Bone marrow (tissue), 2 donors: ENCODE results near the gene PMEPA1.

ENCODE experiments used
- DNase-seq, 2 donors: peaks; one replicate each; lab custom pipeline; 2025; lab: John Stamatoyannopoulos, UW

The PMEPA1 gene

DNA sequence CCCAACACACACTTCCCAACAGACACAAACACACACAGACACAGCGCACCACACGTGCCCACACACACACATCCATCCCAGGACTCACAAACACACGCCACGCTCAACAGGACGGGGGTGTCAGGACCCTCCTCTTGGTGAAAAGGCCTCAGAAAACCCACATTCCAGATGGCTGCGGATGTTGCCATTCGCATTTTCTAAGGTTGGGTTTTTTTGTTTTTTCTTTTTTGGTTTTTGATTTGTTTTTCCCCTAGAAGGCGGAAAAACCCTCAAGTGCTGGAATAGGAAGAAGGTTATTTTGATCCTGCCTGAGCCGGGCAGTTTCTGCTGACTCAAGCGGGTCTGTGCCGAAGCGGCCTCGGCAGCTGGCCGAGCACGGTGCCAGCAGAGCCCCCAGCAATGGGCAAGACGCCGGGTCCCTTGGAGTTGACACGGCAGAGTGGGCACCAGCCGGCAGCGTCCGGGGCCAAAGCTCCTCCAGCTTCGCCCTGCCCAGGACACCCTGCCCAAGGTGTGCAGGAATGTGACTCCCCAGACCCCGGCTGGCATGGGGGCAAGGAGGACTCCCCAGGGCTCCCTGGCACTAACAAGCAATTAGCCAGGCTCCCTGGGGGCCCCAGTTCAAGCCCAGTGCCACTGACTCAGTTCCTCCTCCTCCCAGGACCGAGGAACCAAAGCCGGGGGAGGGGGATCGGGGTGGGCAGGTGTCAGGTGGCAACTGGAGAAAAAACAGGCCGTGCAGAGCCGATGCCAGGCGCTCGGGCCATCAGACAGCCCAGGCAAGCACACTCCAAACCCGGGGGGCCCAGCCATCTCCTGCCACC lies 48.7 kb downstream of the PMEPA1 start:
- no peak for DNase-seq

DNA sequence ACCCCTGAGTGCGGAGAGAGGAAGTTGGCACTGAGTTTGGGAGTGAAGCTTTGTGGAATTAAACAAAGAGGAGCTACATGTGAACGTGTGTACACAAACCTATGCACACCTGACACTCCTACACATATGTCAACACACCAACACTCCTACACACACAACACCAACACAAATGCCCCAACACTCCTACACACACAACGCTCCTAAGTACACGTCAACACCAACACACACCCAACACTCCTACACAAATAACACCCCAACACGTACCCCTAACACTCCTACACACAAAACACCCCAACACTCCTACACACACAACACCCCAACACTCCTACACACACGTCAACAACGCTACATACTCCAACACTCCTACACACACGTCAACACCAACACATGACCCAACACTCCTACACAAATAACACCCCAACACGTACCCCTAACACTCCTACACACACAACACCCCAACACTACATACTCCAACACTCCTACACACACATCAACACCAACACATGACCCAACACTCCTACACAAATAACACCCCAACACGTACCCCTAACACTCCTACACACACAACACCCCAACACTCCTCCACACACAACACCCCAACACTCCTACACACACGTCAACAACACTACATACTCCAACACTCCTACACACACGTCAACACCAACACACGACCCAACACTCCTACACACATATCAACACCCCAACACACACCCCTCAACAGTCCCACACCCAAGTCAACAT lies 49.5 kb downstream of the PMEPA1 start:
- DNase-seq = no peak

DNA sequence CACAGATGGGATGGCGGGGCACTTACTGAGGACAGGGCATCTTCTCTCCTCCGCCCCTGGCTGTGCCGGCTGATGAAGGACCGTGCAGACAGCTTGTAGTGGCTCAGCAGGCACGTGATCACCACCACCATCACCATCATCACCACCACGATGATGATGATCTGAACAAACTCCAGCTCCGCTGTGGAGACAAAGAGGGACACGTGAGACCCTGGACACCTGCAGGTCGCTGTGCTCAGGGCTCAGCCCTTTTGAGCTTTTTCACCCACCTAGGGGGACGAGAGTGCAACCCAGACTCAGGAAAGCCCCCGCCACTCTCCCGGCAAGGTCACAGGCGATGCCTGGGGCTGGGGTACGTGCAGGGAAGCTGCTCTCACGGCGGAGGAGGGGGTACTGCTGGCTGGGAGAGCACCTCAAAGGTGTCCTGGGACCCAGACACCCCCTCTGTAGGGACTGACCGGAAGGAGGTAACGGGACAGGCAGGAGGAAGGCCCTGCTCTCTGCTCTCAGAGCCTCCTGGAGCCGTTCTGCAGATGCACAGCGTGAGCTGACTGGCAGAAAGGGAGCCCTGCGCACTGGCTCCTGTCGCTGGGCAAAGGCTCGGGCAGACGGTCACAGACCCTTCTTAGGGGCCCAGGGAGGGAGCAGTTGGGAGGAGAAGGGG lies 50.2 kb downstream of the PMEPA1 start:
- DNase-seq = no peak

DNA sequence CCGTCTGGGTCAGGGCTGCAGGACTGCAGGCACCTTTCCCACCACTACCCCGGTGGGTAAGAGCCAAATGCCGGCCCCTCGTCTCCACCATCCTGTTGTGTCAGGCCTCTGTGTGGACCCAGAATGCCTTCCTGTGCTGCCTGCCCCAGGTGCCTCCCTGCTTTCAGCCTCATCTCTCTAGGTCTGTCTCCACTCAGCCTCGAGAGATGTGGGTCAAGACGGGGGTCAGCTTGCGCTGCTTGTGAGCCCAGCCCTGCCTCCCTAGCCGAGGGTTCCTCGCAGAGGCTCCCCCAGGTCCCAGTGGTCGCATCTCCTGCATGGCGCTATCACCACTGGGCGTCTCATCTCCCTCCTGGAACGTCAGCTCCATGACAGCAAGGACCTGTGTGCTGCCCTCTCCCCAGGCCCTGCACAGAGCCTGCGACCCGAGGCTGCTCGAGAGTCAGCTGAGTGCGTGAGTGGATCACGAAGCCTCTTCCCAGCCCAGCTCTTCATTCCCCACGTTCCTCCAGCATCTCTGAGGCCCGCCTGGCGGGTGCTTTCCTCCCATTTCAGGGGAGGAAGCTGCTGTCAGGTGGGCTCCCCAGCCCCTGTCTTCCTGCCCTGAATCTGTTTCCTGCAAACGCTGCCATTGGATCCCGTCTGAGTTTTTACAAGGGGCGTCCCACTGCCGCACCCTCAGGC lies 50.8 kb downstream of the PMEPA1 start:
- no peak for DNase-seq

DNA sequence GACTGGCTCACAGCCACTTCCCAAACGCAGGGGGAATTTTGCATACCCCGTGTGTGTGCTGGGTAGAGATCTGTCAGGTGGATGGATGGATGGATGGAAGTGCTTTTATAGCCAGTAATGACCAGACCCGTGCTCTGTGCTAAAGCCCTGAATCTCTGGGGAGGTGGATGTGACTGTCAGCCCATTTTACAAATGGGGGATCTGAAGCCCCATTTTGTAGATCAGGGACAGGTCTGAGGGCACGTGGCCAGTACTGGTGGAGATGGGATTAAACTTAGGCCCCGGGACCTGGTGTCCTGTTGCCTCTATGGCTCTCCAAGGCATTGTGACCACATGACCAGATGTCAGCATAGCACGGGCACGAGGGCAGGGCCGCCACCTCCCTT lies 51.4 kb downstream of the PMEPA1 start:
- no peak for DNase-seq

DNA sequence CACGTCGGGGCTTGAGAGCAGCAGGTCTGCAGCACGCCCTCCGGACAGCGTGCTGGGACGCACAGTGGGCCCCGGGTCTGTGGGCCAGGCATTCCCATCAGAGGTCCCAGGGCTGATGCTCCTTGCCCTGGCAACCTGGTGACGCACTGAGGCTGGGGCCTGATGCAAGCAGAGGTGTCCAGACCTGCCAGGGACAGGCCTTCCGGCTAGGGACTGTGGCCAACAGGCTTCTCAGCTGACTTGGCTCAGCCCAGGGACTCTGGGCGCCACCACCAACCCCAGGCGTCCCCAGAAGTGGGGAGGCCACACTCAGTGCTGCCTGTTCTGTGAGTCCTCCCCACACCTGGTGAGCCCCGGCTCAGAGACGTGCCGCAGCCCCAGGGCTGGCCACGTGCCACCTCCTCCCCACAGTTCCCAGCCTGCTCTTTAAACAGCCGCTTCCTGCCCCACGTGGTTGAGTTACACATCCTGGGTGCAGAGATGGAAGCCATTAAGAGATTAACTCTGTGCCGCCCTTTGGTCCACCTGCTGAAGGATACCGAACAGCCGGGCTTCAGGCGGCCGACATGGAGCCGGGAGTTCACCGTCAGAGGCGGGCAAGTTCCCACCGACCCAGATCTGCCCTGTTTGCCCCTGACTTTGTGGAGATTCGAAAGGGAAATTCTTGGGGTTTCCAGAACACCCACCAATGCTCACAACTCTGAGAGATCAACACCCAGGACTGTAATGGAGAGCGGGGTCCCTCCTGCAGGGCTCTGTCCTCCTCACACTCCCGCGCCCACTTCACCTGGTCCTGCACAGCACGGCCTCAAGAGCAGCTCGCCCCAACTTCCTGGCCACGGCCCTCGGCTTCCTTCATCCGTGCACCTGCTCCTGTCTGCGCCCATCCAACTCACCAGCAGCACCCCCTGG lies 52.0 kb downstream of the PMEPA1 start:
- DNase-seq = no peak

DNA sequence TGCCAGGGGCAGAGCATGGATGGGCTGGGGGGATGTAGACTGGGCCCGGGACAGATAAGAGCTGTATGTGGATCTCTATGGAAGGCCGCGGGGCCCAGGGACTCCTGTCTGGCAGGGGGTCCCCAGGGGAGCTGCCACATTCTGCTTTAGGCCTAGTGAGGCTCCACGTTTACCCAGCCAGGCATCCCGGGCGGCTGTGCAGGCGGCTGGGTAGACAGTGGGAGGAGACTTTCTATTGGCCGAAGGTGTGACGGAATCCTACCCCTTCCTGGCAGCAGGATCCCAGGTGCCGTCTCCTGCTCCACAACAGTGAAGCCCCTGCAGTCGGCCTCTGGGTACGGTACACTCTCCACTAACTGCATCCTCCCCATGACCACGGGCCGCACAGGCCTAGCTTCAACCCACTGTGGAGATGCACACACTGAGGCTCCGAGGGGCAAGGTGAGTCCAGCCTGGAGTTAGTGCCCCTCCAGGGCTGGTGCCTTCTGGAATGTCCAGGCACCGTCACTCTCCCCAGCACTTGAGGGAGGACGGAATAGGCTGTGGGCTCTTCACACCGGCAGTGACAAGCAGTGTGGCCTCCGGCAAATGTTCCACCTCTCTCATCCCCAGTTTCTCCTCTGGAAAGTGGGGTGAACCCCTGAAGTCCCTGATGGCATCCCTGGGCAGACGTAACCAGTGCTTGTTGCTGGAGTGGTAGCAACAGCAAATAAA lies 52.8 kb downstream of the PMEPA1 start:
- DNase-seq = no peak

DNA sequence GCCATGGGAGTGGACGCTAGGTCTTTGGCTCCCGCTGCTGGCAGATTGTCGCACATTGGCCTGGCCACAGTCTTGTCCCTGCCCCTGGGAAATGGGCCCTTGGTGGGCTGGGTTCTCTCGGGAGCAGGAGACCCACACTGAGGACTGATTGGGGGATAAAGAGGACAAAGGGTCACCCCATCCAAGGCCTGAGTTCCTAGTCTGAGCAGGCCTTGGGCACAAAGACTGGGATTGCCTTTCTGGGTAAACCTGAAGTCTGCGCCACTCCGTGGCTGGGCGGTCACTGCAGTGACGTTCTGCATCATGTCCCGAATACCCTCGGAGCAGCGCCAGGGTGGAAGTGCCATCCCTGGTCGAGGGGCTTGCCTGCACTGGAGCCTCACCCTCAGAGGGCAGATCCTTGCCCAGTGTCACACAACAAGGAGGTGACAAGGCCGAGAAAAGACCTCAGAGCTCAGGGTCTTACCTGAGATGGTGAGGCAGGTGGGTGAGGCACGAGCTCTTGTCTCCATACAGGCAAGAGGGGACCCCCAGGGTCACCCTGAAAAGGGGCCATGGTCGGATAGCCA lies 53.5 kb downstream of the PMEPA1 start:
- no peak for DNase-seq

DNA sequence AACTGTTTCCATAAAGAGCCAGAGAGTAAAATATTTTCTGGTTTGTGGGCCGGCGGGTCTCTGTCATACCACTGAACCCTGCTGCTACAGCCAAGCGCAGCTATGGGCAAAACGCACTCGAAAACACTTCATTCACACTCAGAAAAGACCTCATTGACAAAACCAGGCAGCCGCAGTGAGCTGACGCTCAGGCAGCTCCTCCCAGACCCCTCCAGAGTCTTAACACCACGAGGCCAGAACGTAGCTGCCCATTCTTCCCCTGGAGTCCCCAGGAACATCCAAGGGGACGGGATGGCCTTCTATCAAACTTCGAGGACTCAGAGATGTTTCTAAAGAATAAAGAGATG lies 54.0 kb downstream of the PMEPA1 start:
- DNase-seq = no peak

DNA sequence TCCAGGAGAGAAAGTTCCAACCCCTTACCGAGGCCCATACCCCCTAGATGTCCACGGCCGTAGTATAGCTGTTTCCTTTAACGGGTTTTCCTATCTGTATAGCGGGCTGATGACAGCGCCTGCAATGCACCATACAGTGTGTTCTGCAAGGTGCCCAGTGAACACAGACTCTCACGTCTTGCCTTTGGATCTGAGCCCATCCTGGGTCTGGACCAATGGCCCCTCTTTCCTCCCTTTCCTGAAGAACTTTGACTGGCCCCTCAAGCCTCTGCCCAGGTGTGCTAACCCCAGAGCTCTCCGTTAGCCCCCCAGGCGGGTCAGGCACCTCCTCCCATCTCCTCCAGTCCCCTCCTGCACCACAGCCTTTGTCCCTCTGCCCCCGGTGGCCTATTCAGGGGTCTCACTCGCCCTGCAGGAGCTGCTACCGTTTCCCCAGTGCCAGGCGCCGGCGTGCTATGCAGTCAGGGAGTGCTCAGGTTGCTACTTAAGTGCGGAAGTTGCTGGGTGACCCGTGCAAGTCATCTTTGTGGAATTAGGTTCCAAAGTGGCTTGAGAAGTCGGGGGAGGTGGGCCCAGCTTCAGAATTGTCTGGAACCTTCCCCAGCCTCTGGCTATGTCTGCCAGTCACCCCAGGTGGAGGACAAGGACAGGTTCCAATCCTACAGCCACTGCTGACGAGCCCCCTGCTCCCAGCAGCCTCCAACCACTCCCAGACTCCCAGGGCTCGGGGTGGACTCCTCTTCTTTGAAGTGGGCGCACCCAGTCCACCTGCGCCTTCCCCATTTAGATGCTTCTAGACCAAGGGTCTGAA lies 54.6 kb downstream of the PMEPA1 start:
- no peak for DNase-seq

DNA sequence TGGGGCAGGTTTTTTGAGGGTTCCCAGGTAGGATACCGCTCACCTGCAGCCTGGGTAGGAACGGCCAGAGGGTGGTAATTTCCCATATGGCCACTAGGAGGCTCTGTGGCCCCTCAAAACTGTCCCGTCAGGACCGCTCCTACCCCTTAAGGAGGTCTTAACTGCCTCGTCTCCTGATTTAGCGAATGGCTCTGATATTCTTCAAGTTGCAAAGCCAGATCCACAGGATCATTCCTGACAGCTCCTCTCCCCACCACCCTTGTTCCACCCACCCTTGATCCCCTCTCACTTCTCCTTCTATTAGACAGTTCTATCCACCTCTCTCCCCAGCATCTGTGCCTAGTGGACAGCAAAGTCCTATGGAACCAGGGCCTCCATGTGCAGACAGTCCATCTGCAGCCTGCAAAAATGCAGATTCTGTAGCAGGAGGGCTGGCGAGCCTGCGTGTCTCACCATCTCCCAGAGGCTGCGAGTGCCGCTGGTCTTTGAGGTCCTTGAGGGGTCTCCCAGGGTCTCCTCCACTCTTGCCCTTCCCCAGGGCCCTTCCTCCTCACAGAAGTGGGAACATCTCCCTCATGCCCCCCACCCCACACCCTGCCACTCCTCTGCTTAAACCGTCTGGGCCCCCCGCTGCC lies 55.3 kb downstream of the PMEPA1 start:
- peak in 1 of 2 donors; percentile 21 for DNase-seq

DNA sequence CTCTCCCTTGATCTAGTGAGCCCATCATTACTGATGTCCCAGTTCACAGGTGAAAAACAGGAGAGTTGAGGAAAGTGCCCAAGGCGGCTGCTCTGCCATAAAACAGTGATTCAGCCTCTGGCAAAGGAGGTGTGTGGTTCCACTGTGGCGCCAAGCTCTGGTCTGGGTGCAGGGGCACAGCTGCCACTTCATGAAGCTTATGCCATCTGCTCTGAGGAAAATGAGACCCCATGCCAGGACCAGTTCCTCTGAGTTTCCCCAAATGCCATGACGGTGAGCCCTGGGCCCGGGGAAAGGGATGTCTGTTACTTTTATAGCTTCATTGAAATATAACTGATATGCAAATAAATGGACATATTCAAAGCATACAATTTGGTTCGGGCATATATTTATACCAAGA lies 55.9 kb downstream of the PMEPA1 start:
- no peak for DNase-seq

DNA sequence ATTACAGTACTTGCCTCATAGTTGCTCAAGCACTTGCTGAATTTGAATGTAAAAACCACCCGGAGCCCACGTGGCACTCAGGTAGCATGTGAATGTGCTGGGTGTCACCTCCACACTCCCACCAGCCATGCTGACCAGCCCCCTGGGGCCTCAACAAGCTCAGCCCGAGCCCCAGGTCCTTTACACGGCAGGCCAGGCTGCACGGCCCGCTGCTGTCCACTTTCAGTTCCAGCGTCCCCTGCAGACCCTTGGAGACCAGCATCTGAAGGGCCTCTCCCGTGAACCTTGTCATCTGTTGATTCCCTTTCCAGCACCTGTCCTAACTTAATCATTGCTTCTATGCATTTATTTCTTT lies 56.3 kb downstream of the PMEPA1 start:
- DNase-seq = no peak

DNA sequence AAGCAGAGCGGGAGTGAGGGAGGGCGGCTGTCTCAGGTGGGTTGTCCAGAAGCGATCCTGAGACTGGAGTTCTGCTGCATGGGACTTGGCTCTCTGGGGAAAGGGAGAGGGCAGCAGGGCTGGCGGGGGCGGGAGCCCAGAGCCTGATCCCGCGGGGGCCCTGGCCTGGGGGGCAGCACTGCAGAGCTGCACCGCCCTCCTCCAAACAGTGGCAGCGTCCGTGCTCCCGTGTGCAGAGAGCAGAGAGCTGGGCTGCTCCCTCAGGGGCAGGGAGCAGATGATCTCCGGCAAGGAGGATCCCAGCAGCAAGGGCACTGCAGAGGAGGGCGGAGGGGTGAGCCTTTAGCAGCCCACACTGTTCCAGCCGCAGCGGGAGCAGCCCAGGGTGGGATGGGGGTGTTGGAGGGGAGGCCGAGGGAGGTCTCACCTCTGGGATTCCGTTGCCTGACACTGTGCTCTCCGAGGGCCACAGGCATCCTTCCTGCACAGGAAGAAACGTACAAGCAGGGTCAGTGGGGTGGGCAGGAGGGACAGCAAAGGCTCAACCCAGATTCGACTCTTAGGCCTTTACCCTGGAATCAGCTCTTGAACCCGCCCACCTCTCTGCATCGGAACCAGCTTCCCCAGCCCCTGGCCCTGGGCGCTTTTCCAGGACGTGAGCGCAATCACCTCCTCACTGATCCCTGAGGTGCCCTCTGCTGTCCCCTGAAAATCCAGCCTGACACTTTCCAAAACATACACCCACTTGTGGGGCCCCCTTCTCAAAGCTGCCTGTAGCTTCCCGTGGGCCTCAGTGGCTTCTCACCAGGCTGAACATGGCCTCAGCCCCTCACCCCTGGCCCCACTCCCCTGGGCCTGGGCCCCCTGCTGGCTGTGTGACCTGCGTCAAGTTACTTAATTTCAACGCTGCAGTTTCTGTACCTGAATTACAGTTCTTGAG lies 56.9 kb downstream of the PMEPA1 start:
- no peak for DNase-seq

DNA sequence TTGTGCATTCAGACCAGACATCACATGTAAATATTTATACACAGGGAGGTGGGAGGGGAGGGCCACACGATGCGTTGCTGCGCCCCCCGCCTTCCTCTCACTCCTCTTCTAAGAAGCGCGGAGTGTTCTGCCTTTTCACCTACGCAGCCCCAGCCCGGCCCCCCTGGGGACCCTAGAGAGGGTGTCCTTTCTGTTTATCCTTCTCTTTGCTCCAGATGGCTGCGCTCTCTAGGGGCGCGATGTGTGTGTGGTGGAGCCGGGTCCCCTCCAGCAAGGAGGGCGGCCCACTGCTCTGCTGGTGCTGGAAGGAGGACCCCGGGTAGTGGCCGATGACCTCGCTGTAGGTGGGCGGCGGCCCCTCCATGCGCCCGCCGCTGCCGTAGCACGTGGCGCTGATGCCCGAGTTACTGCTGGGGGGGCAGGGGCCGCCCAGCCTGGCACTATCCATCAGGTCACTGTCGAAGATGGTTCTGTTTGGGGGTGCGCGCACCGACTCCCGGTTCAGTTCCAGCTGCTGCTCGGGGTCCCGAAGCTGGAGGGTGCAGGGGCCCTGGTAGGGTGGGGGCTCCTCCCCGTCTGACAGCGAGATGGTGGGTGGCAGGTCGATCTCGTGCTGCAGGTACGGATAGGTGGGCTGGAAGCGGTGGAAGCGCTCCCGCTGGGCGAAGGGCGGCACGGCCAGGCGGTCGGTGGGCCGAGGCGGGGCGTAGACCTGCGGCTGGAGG lies 57.8 kb downstream of the PMEPA1 start:
- no peak for DNase-seq

DNA sequence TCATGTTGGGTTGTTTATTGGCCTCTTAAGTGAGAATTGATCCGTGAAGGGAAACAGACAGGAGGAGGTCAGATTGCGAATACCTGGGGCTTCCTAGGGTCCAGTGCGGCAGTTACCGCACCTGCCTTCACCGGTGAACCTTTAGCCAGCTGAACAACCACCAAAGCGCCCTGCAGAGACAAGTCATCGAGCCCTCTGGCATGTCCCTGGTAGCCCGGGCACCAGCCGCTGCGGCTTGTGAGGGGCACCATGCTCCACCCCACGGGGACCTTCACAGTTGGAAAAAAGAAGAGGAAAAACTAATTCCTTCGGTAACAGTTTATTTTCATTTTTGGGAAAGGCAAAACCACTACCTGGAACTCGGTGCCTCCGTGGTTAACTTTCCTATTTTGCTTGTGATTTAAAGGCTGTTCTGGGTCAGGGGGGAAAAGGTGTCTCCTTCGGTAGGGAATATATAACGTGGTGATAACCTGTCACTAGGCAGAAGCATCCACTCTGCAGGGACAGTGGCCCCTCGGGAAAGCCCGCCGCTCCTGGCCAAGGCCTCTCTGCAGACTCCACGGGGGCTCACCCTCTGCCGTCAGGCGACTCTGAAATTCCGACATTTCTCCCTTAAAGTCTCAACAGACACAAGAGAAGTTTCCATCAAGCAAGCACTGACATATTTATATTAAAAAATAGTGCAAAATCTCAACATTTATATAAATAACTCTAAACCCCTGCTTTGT lies 58.9 kb downstream of the PMEPA1 start:
- DNase-seq = no peak

DNA sequence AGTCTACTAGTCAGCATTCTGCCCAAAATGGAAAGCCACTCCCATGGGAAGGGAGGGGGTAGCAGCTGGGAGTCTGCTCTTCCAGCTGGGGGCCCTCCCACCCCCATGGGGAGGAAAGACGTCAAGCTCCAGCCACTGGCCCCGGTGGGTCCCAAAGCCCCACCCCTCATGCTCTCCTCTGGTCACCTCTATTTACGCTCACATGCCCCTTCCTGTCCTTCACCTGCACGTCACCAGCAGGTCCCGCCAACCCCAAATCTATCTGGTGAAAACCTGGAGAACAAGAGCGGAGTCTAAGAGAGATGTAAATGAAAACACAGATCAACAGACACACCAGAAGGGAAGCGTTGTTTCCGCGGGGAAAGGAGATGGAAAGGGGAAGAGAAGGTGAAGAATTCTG lies 59.5 kb downstream of the PMEPA1 start:
- DNase-seq = no peak
